HCT116 (cell line): ENCODE results near the gene CETN1. TPM values are rescaled to one million over a fixed set of nuclear protein-coding genes. Genes with fewer than 3 reads are reported as not detected.

ENCODE experiments used
- ATAC-seq: fragments of 200-7000 bp; cut with Tn5 transposase; 2 replicates; pipeline ENCODE4 v1.9.1; 2020; ENCODE audit warnings: mild to moderate bottlenecking, moderate library complexity
- BruUV-seq: library from RNA; stranded (reverse); fragments of 400-500 nt; replicated peaks from 2 replicates; lab custom pipeline; 2021; lab: Mats Ljungman, UMichigan
- CTCF ChIA-PET: fragments of 300-600 bp; sonication (Branson Sonifier 250); formaldehyde crosslinking; loops from one replicate; lab custom pipeline; 2021; ENCODE audit warnings: antibody characterized with exemption; lab: Charles Lee
- POLR2A ChIA-PET: fragments of 300-600, 350-600 bp; sonication (Branson Sonifier 250); formaldehyde crosslinking; loops from one replicate; lab custom pipeline; 2021; ENCODE audit warnings: antibody characterized with exemption; lab: Charles Lee
- RAD21 ChIA-PET, 2 experiments: fragments of 300-600 bp; sonication (Branson Sonifier 250); formaldehyde crosslinking; loops; one replicate each; lab custom pipeline; 2023; ENCODE audit warnings: low total read pairs in 2 of 2; ENCODE audit not compliant: uncharacterized antibody in 2 of 2, unreplicated experiment in 2 of 2, low non-redundant PET in 1 of 2; lab: Charles Lee
- DNase-seq: peaks from one replicate; pipeline ENCODE4 v3.0.0-alpha.2; 2010; ENCODE audit warnings: low read depth, low spot score
- H2AFZ ChIP-seq: fragments of 200-600 bp; shearing (Covaris generic), sonication (generic); 2 replicates; pipeline ENCODE4 v1.6.1; 2017; ENCODE audit warnings: low read depth, mixed run types, mixed read lengths, antibody characterized with exemption, low read length; ENCODE audit not compliant: poor library complexity, severe bottlenecking
- H3K27ac ChIP-seq: 2 replicates; pipeline ENCODE4 v1.5.1; 2012; ENCODE audit warnings: low read depth, low read length
- H3K27me3 ChIP-seq: fragments of 200-600 bp; sonication (generic); 2 replicates; pipeline ENCODE4 v1.6.1; 2016; ENCODE audit warnings: mixed run types, low read length, mixed read lengths; ENCODE audit not compliant: insufficient read depth
- H3K36me3 ChIP-seq, 2 experiments: fragments of 200-500 bp in 1 of 2; fragments of 200-600 bp in 1 of 2; sonication (Bioruptor generic) in 1 of 2; sonication (generic) in 1 of 2; 2 replicates each; pipeline versions ENCODE4 v1.5.1 to v1.6.1; 2014 to 2016; ENCODE audit warnings: low read length in 2 of 2, inconsistent platforms in 1 of 2, mixed read lengths in 1 of 2, mixed run types in 1 of 2; ENCODE audit not compliant: insufficient read depth in 2 of 2, control insufficient read depth in 1 of 2
- H3K4me1 ChIP-seq, 2 experiments: fragments of 200-600 bp in 1 of 2; sonication (generic) in 1 of 2; 2 replicates each; pipeline versions ENCODE4 v1.5.1 to v1.6.1; 2012 to 2017; ENCODE audit warnings: low read length in 2 of 2, inconsistent platforms in 1 of 2, mild to moderate bottlenecking in 1 of 2, mixed read lengths in 1 of 2, mixed run types in 1 of 2, moderate library complexity in 1 of 2; ENCODE audit not compliant: insufficient read depth in 2 of 2, control insufficient read depth in 1 of 2
- H3K4me2 ChIP-seq: fragments of 200-600 bp; sonication (generic); 2 replicates; pipeline ENCODE4 v1.6.1; 2017; ENCODE audit warnings: mixed run types, low read length, mixed read lengths
- H3K4me3 ChIP-seq, 2 experiments: fragments of 200-600 bp in 1 of 2; sonication (generic) in 1 of 2; replicated peaks in 1 of 2; 2 replicates each; pipeline ENCODE4 v1.5.1; 2011 to 2016; ENCODE audit warnings: low read length in 2 of 2, control low read depth in 1 of 2, low read depth in 1 of 2, mild to moderate bottlenecking in 1 of 2, mixed read lengths in 1 of 2, mixed run types in 1 of 2
- H3K79me2 ChIP-seq: fragments of 200-600 bp; sonication (generic); 2 replicates; pipeline ENCODE4 v1.6.1; 2017; ENCODE audit warnings: mild to moderate bottlenecking, mixed run types, low read length, moderate library complexity, mixed read lengths; ENCODE audit not compliant: insufficient read depth
- H3K9ac ChIP-seq: fragments of 200-600 bp; sonication (generic); 2 replicates; pipeline ENCODE4 v1.6.1; 2016; ENCODE audit warnings: low read length, mixed read lengths
- H3K9me2 ChIP-seq: fragments of 200-600 bp; sonication (generic), shearing (Covaris generic); 2 replicates; pipeline ENCODE4 v1.6.1; 2017; ENCODE audit warnings: mixed run types, mild to moderate bottlenecking, moderate library complexity; ENCODE audit not compliant: insufficient read depth
- H3K9me3 ChIP-seq, 2 experiments: fragments of 200-500 bp in 1 of 2; fragments of 200-600 bp in 1 of 2; sonication (Bioruptor generic) in 1 of 2; sonication (generic) in 1 of 2; 2 replicates each; pipeline ENCODE4 v1.6.1; 2014 to 2017; ENCODE audit warnings: low read length in 2 of 2, mixed read lengths in 2 of 2, inconsistent platforms in 1 of 2, low read depth in 1 of 2, mild to moderate bottlenecking in 1 of 2, mixed run types in 1 of 2, moderate library complexity in 1 of 2; ENCODE audit not compliant: control insufficient read depth in 1 of 2, insufficient read depth in 1 of 2
- H4K20me1 ChIP-seq: fragments of 200-600 bp; sonication (generic), shearing (Covaris generic); 2 replicates; pipeline ENCODE4 v1.6.1; 2017; ENCODE audit warnings: mixed run types, mild to moderate bottlenecking, moderate library complexity; ENCODE audit not compliant: insufficient read depth
- ATF3 ChIP-seq: IDR thresholded peaks from 2 replicates; pipeline ENCODE4 v1.6.1; 2012
- CBX3 ChIP-seq: IDR thresholded peaks from 2 replicates; pipeline ENCODE4 v1.6.1; 2012; ENCODE audit warnings: low read depth
- EGR1 ChIP-seq: IDR thresholded peaks from 2 replicates; pipeline ENCODE4 v1.6.1; 2012; ENCODE audit warnings: low read depth
- EZH2 ChIP-seq: fragments of 200-600 bp; sonication (generic); IDR thresholded peaks from 2 replicates; pipeline ENCODE4 v1.6.1; 2017; ENCODE audit warnings: antibody characterized with exemption, mixed run types
- EZH2phosphoT487 ChIP-seq: fragments of 200-600 bp; IDR thresholded peaks from 2 replicates; pipeline ENCODE4 v1.6.1; 2018; ENCODE audit warnings: antibody characterized with exemption, borderline replicate concordance
- POLR2A ChIP-seq: IDR thresholded peaks from 2 replicates; pipeline ENCODE4 v1.7.0; 2011; ENCODE audit warnings: borderline replicate concordance; ENCODE audit not compliant: insufficient read depth, insufficient read length; ENCODE audit errors: extremely low read depth
- POLR2AphosphoS5 ChIP-seq: IDR thresholded peaks from 2 replicates; pipeline ENCODE4 v1.6.1; 2011; ENCODE audit warnings: mild to moderate bottlenecking, low read depth, low read length, moderate library complexity
- RAD21 ChIP-seq: IDR thresholded peaks from 2 replicates; pipeline ENCODE4 v1.6.1; 2012; ENCODE audit warnings: low read depth, mild to moderate bottlenecking
- SIN3A ChIP-seq: IDR thresholded peaks from 2 replicates; pipeline ENCODE4 v1.6.1; 2012; ENCODE audit warnings: low read depth
- TCF7L2 ChIP-seq: IDR thresholded peaks from 2 replicates; pipeline ENCODE4 v1.7.0; 2011; ENCODE audit warnings: borderline replicate concordance, inconsistent platforms; ENCODE audit not compliant: insufficient read depth, insufficient read length; ENCODE audit errors: extremely low read depth
- ZFX ChIP-seq: fragments of 450-650 bp; IDR thresholded peaks from 2 replicates; pipeline ENCODE4 v1.6.1; 2017
- intact Hi-C: fragments of 100-400 bp; cut with micrococcal nuclease; formaldehyde crosslinking; loops from 2 replicates; pipeline ENCODE4 v1.10.0; 2022
- total RNA-seq: library from RNA; stranded (reverse); gene quantifications from one replicate; pipeline ENCODE4 v1.2.1, GENCODE V29; 2021; ENCODE audit not compliant: unreplicated experiment
- TF ChIP-seq, protein P1 (sequence below), 3 experiments: fragments of 200-600 bp in 1 of 3; sonication (generic) in 1 of 3; IDR thresholded peaks in 2 of 3; conservative IDR thresholded peaks in 1 of 3; 2 replicates each; pipeline ENCODE4 v1.5.1; 2012 to 2017; ENCODE audit warnings: low read depth in 2 of 3, low read length in 2 of 3, antibody characterized with exemption in 1 of 3, borderline replicate concordance in 1 of 3, control low read depth in 1 of 3, mild to moderate bottlenecking in 1 of 3, mixed read lengths in 1 of 3, mixed run types in 1 of 3, moderate library complexity in 1 of 3; ENCODE audit not compliant: insufficient read depth in 1 of 3
- TF ChIP-seq, protein P2 (sequence below): IDR thresholded peaks from 2 replicates; pipeline ENCODE4 v1.6.1; 2012; ENCODE audit warnings: low read depth

The CETN1 gene
- total RNA-seq, 1 experiment from 2014 or later = not detected

GRCh38 chr18:579238-579637 is 942 bp upstream of the CETN1 start (continued):
- TF ChIP-seq, protein P1, sequence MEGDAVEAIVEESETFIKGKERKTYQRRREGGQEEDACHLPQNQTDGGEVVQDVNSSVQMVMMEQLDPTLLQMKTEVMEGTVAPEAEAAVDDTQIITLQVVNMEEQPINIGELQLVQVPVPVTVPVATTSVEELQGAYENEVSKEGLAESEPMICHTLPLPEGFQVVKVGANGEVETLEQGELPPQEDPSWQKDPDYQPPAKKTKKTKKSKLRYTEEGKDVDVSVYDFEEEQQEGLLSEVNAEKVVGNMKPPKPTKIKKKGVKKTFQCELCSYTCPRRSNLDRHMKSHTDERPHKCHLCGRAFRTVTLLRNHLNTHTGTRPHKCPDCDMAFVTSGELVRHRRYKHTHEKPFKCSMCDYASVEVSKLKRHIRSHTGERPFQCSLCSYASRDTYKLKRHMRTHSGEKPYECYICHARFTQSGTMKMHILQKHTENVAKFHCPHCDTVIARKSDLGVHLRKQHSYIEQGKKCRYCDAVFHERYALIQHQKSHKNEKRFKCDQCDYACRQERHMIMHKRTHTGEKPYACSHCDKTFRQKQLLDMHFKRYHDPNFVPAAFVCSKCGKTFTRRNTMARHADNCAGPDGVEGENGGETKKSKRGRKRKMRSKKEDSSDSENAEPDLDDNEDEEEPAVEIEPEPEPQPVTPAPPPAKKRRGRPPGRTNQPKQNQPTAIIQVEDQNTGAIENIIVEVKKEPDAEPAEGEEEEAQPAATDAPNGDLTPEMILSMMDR (IDR thresholded peaks at IDR 0.05 in 2 of 3, conservative IDR thresholded peaks at IDR 0.05 in 1 of 3; ENCODE audit: borderline replicate concordance in 1 of 3, insufficient read depth in 1 of 3, low read depth in 2 of 3, low read length in 2 of 3) = no peak
- TF ChIP-seq EGR1 = no peak
- no peak for TF ChIP-seq TCF7L2
- TF ChIP-seq ATF3 = no peak
- TF ChIP-seq SIN3A = no peak
- no peak for TF ChIP-seq EZH2
- no peak for TF ChIP-seq RAD21
- TF ChIP-seq CBX3 = no peak
- TF ChIP-seq EZH2phosphoT487 = no peak

DNA sequence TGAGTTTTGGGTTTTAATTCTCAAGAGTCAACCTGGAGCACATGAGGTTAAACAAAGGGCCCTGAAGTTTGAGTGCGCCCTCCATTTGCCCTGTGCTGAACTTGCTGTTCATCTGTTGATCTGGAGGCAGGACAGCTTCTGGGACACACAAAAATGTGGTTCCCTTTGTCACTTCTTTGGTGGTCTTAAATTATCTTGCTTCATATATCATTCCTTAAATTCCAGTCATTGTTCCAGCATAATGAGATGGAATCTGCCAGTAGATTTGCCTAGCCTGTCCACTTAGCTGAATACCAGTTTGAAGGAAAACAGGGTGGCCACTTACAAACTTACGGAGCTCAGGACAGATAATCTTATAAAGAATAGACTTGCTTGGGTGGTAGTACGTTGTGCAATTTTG is 916 bp downstream of the CETN1 start:
- Histone ChIP-seq H3K27me3 (no peaks in the 10 kb centered on the region), H3K79me2 (no peaks in the 10 kb centered on the region), H3K4me3 (no peak overlapping the region), H3K27ac (no peak overlapping the region), H3K36me3 (no peaks in the 10 kb centered on the region), H2AFZ (no peak overlapping the region), H3K9me2 (no peaks in the 10 kb centered on the region), H4K20me1 (no peaks in the 10 kb centered on the region), H3K4me1 (no peaks in the 10 kb centered on the region), H3K9me3 (peaks cover 0 to 4% of the 10 kb centered on the region in 2 experiments; a peak in 1 of 4 replicates), H3K9ac (no peak overlapping the region), H3K4me2 (no peak overlapping the region)
- TF ChIP-seq ZFX (no peak), POLR2AphosphoS5 (no peak), POLR2A (no peak)
- TF ChIP-seq, protein P2, sequence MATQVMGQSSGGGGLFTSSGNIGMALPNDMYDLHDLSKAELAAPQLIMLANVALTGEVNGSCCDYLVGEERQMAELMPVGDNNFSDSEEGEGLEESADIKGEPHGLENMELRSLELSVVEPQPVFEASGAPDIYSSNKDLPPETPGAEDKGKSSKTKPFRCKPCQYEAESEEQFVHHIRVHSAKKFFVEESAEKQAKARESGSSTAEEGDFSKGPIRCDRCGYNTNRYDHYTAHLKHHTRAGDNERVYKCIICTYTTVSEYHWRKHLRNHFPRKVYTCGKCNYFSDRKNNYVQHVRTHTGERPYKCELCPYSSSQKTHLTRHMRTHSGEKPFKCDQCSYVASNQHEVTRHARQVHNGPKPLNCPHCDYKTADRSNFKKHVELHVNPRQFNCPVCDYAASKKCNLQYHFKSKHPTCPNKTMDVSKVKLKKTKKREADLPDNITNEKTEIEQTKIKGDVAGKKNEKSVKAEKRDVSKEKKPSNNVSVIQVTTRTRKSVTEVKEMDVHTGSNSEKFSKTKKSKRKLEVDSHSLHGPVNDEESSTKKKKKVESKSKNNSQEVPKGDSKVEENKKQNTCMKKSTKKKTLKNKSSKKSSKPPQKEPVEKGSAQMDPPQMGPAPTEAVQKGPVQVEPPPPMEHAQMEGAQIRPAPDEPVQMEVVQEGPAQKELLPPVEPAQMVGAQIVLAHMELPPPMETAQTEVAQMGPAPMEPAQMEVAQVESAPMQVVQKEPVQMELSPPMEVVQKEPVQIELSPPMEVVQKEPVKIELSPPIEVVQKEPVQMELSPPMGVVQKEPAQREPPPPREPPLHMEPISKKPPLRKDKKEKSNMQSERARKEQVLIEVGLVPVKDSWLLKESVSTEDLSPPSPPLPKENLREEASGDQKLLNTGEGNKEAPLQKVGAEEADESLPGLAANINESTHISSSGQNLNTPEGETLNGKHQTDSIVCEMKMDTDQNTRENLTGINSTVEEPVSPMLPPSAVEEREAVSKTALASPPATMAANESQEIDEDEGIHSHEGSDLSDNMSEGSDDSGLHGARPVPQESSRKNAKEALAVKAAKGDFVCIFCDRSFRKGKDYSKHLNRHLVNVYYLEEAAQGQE = no peak
- ATAC-seq (no peak), DNase-seq (no peak)
- intact Hi-C loops = no loop called here
- RAD21 ChIA-PET = no interaction called here
- CTCF ChIA-PET = no interaction called here
- BruUV-seq = no TSS peak
- POLR2A ChIA-PET = no interaction called here
